Keratinocyte (primary cell): ENCODE measurements around the gene UNK. TPM values are rescaled to one million over a fixed set of nuclear protein-coding genes. Genes with fewer than 3 reads are reported as not detected.

Source experiments
- DNase-seq: peaks from one replicate; pipeline ENCODE4 v3.0.0-alpha.2; 2011; ENCODE audit warnings: low read depth, missing footprints, low spot score
- FAIRE-seq: peaks from 2 replicates; lab custom pipeline; 2011; peaks lifted over from hg19 to GRCh38; lab: Jason Lieb, UNC
- H2AFZ ChIP-seq: 2 replicates; pipeline ENCODE4 v1.6.0; 2012; ENCODE audit warnings: low read length, control low read depth, inconsistent platforms; ENCODE audit not compliant: control insufficient read depth
- H3K27ac ChIP-seq: 2 replicates; pipeline ENCODE4 v1.5.1; 2011; ENCODE audit warnings: low read length; ENCODE audit not compliant: control insufficient read depth, insufficient read depth
- H3K27me3 ChIP-seq: 3 replicates; pipeline ENCODE4 v1.6.0; 2011; ENCODE audit warnings: low read length; ENCODE audit not compliant: control insufficient read depth, insufficient read depth; ENCODE audit errors: extremely low read depth
- H3K36me3 ChIP-seq, 2 experiments: 2 replicates in 1 of 2; 3 replicates in 1 of 2; pipeline ENCODE4 v1.5.1; 2011; ENCODE audit warnings: low read length in 2 of 2, mild to moderate bottlenecking in 1 of 2; ENCODE audit not compliant: control insufficient read depth in 2 of 2, insufficient read depth in 2 of 2; ENCODE audit errors: extremely low read depth in 1 of 2
- H3K4me1 ChIP-seq: 3 replicates; pipeline ENCODE4 v1.5.1; 2011; ENCODE audit warnings: low read length; ENCODE audit not compliant: control insufficient read depth, insufficient read depth; ENCODE audit errors: extremely low read depth
- H3K4me2 ChIP-seq: 3 replicates; pipeline ENCODE4 v1.6.0; 2011; ENCODE audit warnings: low read depth, low read length; ENCODE audit not compliant: control insufficient read depth, insufficient read depth; ENCODE audit errors: extremely low read depth
- H3K4me3 ChIP-seq, 3 experiments: fragments of 200-600 bp in 1 of 3; sonication (generic) in 1 of 3; 2 replicates in 2 of 3; 3 replicates in 1 of 3; pipeline ENCODE4 v1.5.1; 2011 to 2016; ENCODE audit warnings: low read length in 3 of 3, mild to moderate bottlenecking in 3 of 3, control low read depth in 2 of 3, inconsistent platforms in 1 of 3, low read depth in 1 of 3, mixed read lengths in 1 of 3, mixed run types in 1 of 3, moderate library complexity in 1 of 3; ENCODE audit not compliant: control insufficient read depth in 2 of 3, insufficient read depth in 2 of 3; ENCODE audit errors: extremely low read depth in 1 of 3
- H3K79me2 ChIP-seq: 2 replicates; pipeline ENCODE4 v1.6.0; 2012; ENCODE audit warnings: low read length; ENCODE audit not compliant: control insufficient read depth, insufficient read depth
- H3K9ac ChIP-seq: 3 replicates; pipeline ENCODE4 v1.6.0; 2011; ENCODE audit warnings: low read length; ENCODE audit not compliant: control insufficient read depth, insufficient read depth; ENCODE audit errors: extremely low read depth
- H3K9me1 ChIP-seq: 3 replicates; pipeline ENCODE4 v1.6.0; 2011; ENCODE audit warnings: low read length; ENCODE audit not compliant: control insufficient read depth, insufficient read depth; ENCODE audit errors: extremely low read depth
- H3K9me3 ChIP-seq: 2 replicates; pipeline ENCODE4 v1.5.1; 2012; ENCODE audit warnings: low read depth, low read length; ENCODE audit not compliant: control insufficient read depth
- H4K20me1 ChIP-seq: 3 replicates; pipeline ENCODE4 v1.6.0; 2011; ENCODE audit warnings: low read length; ENCODE audit not compliant: control insufficient read depth, insufficient read depth; ENCODE audit errors: extremely low read depth
- EZH2 ChIP-seq: IDR thresholded peaks from one replicate; pipeline ENCODE4 v1.6.1; 2012; ENCODE audit warnings: inconsistent platforms, mild to moderate bottlenecking, low read length, moderate library complexity
- dilution Hi-C: fragments of 300-500 bp; cut with MboI; formaldehyde crosslinking; loops from one replicate; pipeline ENCODE4 v1.7.0; 2020; ENCODE audit warnings: low sequenced_read_pairs; ENCODE audit not compliant: extremely low pct_ligation_motif_present
- polyA plus RNA-seq, 5 experiments: library from polyadenylated mRNA; depleted of rRNA in 3 of 5; stranded (reverse) in 3 of 5; stranded (forward) in 1 of 5; unstranded in 1 of 5; fragments of >200 nt; gene quantifications; 1 replicate in 1 of 5; 2 replicates in 3 of 5; 3 replicates in 1 of 5; pipeline versions ENCODE4 v1.2.1 to v1.2.3, GENCODE V29; 2011 to 2012; ENCODE audit warnings: missing spikeins in 2 of 5, low read depth in 1 of 5, low replicate concordance in 1 of 5
- TF ChIP-seq, protein P1 (sequence below), 3 experiments: IDR thresholded peaks in 1 of 3; conservative IDR thresholded peaks in 1 of 3; optimal IDR thresholded peaks in 1 of 3; 2 replicates in 2 of 3; 3 replicates in 1 of 3; pipeline versions ENCODE3 to v1.5.1; 2011; ENCODE audit warnings: low read length in 3 of 3, mild to moderate bottlenecking in 3 of 3, moderate library complexity in 2 of 3, control low read depth in 1 of 3, inconsistent platforms in 1 of 3; ENCODE audit not compliant: insufficient read depth in 2 of 3; ENCODE audit errors: extremely low read depth in 1 of 3

UNK gene
- polyA plus RNA-seq, 1 donor (not counting 4 experiments of a cell fraction or from before 2014, with no cell fraction given): 13.0 TPM

DNA sequence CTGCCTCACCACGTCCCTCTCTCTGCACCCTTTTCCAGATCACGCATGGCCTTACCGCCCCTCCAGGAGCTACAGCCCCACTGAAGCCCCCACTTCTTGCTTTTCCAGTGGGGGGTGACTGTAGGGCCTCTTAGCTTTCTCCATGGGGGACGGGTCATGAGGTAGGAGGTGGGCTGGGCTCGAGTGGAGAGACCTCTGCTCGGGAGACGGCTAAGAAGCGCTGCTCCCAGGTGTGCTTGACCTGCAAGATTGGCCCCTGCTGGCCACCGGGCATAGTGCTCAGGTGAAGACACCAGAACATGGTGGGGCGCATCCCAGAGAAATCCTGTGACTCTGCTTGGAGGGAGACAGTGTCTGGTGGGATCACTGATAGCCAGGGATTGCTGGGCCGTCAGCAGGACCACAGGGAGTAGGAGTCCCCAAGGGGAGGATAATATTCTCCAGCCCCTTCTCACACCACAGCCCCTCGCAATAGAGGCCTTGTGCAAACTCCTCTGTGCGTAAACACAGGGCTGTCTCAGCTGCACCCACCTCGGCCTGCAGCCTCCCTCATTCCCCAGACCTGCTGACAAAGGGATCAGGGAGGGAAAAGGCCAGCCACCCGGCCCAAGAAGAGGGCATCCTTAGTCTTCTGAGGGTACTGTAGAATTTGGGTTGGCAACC is 10.7 kb upstream of the UNK start:
- Histone ChIP-seq H3K4me1 (peaks cover 11% of the 10 kb centered on the region), H3K9ac (no peak overlapping the region), H3K27ac (no peak overlapping the region), H2AFZ (no peak overlapping the region), H4K20me1 (peaks cover 23% of the 10 kb centered on the region), H3K9me3 (no peaks in the 10 kb centered on the region), H3K79me2 (peaks cover 10% of the 10 kb centered on the region), H3K4me2 (no peak overlapping the region), H3K9me1 (no peaks in the 10 kb centered on the region), H3K36me3 (peaks cover 4 to 13% of the 10 kb centered on the region in 2 experiments), H3K4me3 (no peak overlapping the region), H3K27me3 (no peaks in the 10 kb centered on the region)
- FAIRE-seq: no peak
- no peak for TF ChIP-seq EZH2
- TF ChIP-seq, protein P1, sequence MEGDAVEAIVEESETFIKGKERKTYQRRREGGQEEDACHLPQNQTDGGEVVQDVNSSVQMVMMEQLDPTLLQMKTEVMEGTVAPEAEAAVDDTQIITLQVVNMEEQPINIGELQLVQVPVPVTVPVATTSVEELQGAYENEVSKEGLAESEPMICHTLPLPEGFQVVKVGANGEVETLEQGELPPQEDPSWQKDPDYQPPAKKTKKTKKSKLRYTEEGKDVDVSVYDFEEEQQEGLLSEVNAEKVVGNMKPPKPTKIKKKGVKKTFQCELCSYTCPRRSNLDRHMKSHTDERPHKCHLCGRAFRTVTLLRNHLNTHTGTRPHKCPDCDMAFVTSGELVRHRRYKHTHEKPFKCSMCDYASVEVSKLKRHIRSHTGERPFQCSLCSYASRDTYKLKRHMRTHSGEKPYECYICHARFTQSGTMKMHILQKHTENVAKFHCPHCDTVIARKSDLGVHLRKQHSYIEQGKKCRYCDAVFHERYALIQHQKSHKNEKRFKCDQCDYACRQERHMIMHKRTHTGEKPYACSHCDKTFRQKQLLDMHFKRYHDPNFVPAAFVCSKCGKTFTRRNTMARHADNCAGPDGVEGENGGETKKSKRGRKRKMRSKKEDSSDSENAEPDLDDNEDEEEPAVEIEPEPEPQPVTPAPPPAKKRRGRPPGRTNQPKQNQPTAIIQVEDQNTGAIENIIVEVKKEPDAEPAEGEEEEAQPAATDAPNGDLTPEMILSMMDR (optimal IDR thresholded peaks at IDR 0.05 in 1 of 3, IDR thresholded peaks at IDR 0.05 in 1 of 3, conservative IDR thresholded peaks at IDR 0.05 in 1 of 3; ENCODE audit: extremely low read depth in 1 of 3, insufficient read depth in 2 of 3, low read length in 3 of 3): peak; percentile 14 to 21 (median 18)
- dilution Hi-C loops: no loop called here
- DNase-seq: no peak

GRCh38 chr17:75774471-75774990 is 10.1 kb upstream of the UNK start:
- Histone ChIP-seq H3K9ac (no peak overlapping the region), H3K27me3 (no peaks in the 10 kb centered on the region), H4K20me1 (peaks cover 24% of the 10 kb centered on the region), H3K9me1 (no peaks in the 10 kb centered on the region), H3K4me2 (no peak overlapping the region), H3K27ac (no peak overlapping the region), H3K36me3 (peaks cover 4 to 13% of the 10 kb centered on the region in 2 experiments), H2AFZ (no peak overlapping the region), H3K4me1 (peaks cover 11% of the 10 kb centered on the region), H3K4me3 (no peak overlapping the region), H3K79me2 (peaks cover 11% of the 10 kb centered on the region), H3K9me3 (no peaks in the 10 kb centered on the region)
- no peak for DNase-seq
- FAIRE-seq: no peak
- no peak for TF ChIP-seq EZH2
- TF ChIP-seq, protein P1 (optimal IDR thresholded peaks at IDR 0.05 in 1 of 3, IDR thresholded peaks at IDR 0.05 in 1 of 3, conservative IDR thresholded peaks at IDR 0.05 in 1 of 3; ENCODE audit: extremely low read depth in 1 of 3, insufficient read depth in 2 of 3, low read length in 3 of 3): no peak
- dilution Hi-C loops: no loop called here
